HCT116 (cell line): ENCODE data around the gene MFSD6L. TPM values are rescaled to one million over a fixed set of nuclear protein-coding genes. Genes with fewer than 3 reads are reported as not detected.

Source experiments
- ATAC-seq: fragments of 200-7000 bp; cut with Tn5 transposase; 2 replicates; pipeline ENCODE4 v1.9.1; 2020; ENCODE audit warnings: mild to moderate bottlenecking, moderate library complexity
- BruUV-seq: library from RNA; stranded (reverse); fragments of 400-500 nt; replicated peaks from 2 replicates; lab custom pipeline; 2021; lab: Mats Ljungman, UMichigan
- CTCF ChIA-PET: fragments of 300-600 bp; sonication (Branson Sonifier 250); formaldehyde crosslinking; loops from one replicate; lab custom pipeline; 2021; ENCODE audit warnings: antibody characterized with exemption; lab: Charles Lee
- POLR2A ChIA-PET: fragments of 300-600, 350-600 bp; sonication (Branson Sonifier 250); formaldehyde crosslinking; loops from one replicate; lab custom pipeline; 2021; ENCODE audit warnings: antibody characterized with exemption; lab: Charles Lee
- RAD21 ChIA-PET, 2 experiments: fragments of 300-600 bp; sonication (Branson Sonifier 250); formaldehyde crosslinking; loops; one replicate each; lab custom pipeline; 2023; ENCODE audit warnings: low total read pairs in 2 of 2; ENCODE audit not compliant: uncharacterized antibody in 2 of 2, unreplicated experiment in 2 of 2, low non-redundant PET in 1 of 2; lab: Charles Lee
- DNase-seq: peaks from one replicate; pipeline ENCODE4 v3.0.0-alpha.2; 2010; ENCODE audit warnings: low read depth, low spot score
- H2AFZ ChIP-seq: fragments of 200-600 bp; shearing (Covaris generic), sonication (generic); 2 replicates; pipeline ENCODE4 v1.6.1; 2017; ENCODE audit warnings: low read depth, mixed run types, mixed read lengths, antibody characterized with exemption, low read length; ENCODE audit not compliant: poor library complexity, severe bottlenecking
- H3K27ac ChIP-seq: 2 replicates; pipeline ENCODE4 v1.5.1; 2012; ENCODE audit warnings: low read depth, low read length
- H3K27me3 ChIP-seq: fragments of 200-600 bp; sonication (generic); 2 replicates; pipeline ENCODE4 v1.6.1; 2016; ENCODE audit warnings: mixed run types, low read length, mixed read lengths; ENCODE audit not compliant: insufficient read depth
- H3K36me3 ChIP-seq, 2 experiments: fragments of 200-500 bp in 1 of 2; fragments of 200-600 bp in 1 of 2; sonication (Bioruptor generic) in 1 of 2; sonication (generic) in 1 of 2; 2 replicates each; pipeline versions ENCODE4 v1.5.1 to v1.6.1; 2014 to 2016; ENCODE audit warnings: low read length in 2 of 2, inconsistent platforms in 1 of 2, mixed read lengths in 1 of 2, mixed run types in 1 of 2; ENCODE audit not compliant: insufficient read depth in 2 of 2, control insufficient read depth in 1 of 2
- H3K4me1 ChIP-seq, 2 experiments: fragments of 200-600 bp in 1 of 2; sonication (generic) in 1 of 2; 2 replicates each; pipeline versions ENCODE4 v1.5.1 to v1.6.1; 2012 to 2017; ENCODE audit warnings: low read length in 2 of 2, inconsistent platforms in 1 of 2, mild to moderate bottlenecking in 1 of 2, mixed read lengths in 1 of 2, mixed run types in 1 of 2, moderate library complexity in 1 of 2; ENCODE audit not compliant: insufficient read depth in 2 of 2, control insufficient read depth in 1 of 2
- H3K4me2 ChIP-seq: fragments of 200-600 bp; sonication (generic); 2 replicates; pipeline ENCODE4 v1.6.1; 2017; ENCODE audit warnings: mixed run types, low read length, mixed read lengths
- H3K4me3 ChIP-seq, 2 experiments: fragments of 200-600 bp in 1 of 2; sonication (generic) in 1 of 2; replicated peaks in 1 of 2; 2 replicates each; pipeline ENCODE4 v1.5.1; 2011 to 2016; ENCODE audit warnings: low read length in 2 of 2, control low read depth in 1 of 2, low read depth in 1 of 2, mild to moderate bottlenecking in 1 of 2, mixed read lengths in 1 of 2, mixed run types in 1 of 2
- H3K79me2 ChIP-seq: fragments of 200-600 bp; sonication (generic); 2 replicates; pipeline ENCODE4 v1.6.1; 2017; ENCODE audit warnings: mild to moderate bottlenecking, mixed run types, low read length, moderate library complexity, mixed read lengths; ENCODE audit not compliant: insufficient read depth
- H3K9ac ChIP-seq: fragments of 200-600 bp; sonication (generic); 2 replicates; pipeline ENCODE4 v1.6.1; 2016; ENCODE audit warnings: low read length, mixed read lengths
- H3K9me2 ChIP-seq: fragments of 200-600 bp; sonication (generic), shearing (Covaris generic); 2 replicates; pipeline ENCODE4 v1.6.1; 2017; ENCODE audit warnings: mixed run types, mild to moderate bottlenecking, moderate library complexity; ENCODE audit not compliant: insufficient read depth
- H3K9me3 ChIP-seq, 2 experiments: fragments of 200-500 bp in 1 of 2; fragments of 200-600 bp in 1 of 2; sonication (Bioruptor generic) in 1 of 2; sonication (generic) in 1 of 2; 2 replicates each; pipeline ENCODE4 v1.6.1; 2014 to 2017; ENCODE audit warnings: low read length in 2 of 2, mixed read lengths in 2 of 2, inconsistent platforms in 1 of 2, low read depth in 1 of 2, mild to moderate bottlenecking in 1 of 2, mixed run types in 1 of 2, moderate library complexity in 1 of 2; ENCODE audit not compliant: control insufficient read depth in 1 of 2, insufficient read depth in 1 of 2
- H4K20me1 ChIP-seq: fragments of 200-600 bp; sonication (generic), shearing (Covaris generic); 2 replicates; pipeline ENCODE4 v1.6.1; 2017; ENCODE audit warnings: mixed run types, mild to moderate bottlenecking, moderate library complexity; ENCODE audit not compliant: insufficient read depth
- ATF3 ChIP-seq: IDR thresholded peaks from 2 replicates; pipeline ENCODE4 v1.6.1; 2012
- EGR1 ChIP-seq: IDR thresholded peaks from 2 replicates; pipeline ENCODE4 v1.6.1; 2012; ENCODE audit warnings: low read depth
- ELF1 ChIP-seq: IDR thresholded peaks from 2 replicates; pipeline ENCODE4 v1.6.1; 2012; ENCODE audit warnings: low read depth, borderline replicate concordance
- EZH2 ChIP-seq: fragments of 200-600 bp; sonication (generic); IDR thresholded peaks from 2 replicates; pipeline ENCODE4 v1.6.1; 2017; ENCODE audit warnings: antibody characterized with exemption, mixed run types
- FOSL1 ChIP-seq: IDR thresholded peaks from 2 replicates; pipeline ENCODE4 v1.6.1; 2012; ENCODE audit warnings: low read depth
- JUND ChIP-seq: IDR thresholded peaks from 2 replicates; pipeline ENCODE4 v1.6.1; 2012
- POLR2A ChIP-seq: IDR thresholded peaks from 2 replicates; pipeline ENCODE4 v1.7.0; 2011; ENCODE audit warnings: borderline replicate concordance; ENCODE audit not compliant: insufficient read depth, insufficient read length; ENCODE audit errors: extremely low read depth
- POLR2AphosphoS5 ChIP-seq: IDR thresholded peaks from 2 replicates; pipeline ENCODE4 v1.6.1; 2011; ENCODE audit warnings: mild to moderate bottlenecking, low read depth, low read length, moderate library complexity
- RAD21 ChIP-seq: IDR thresholded peaks from 2 replicates; pipeline ENCODE4 v1.6.1; 2012; ENCODE audit warnings: low read depth, mild to moderate bottlenecking
- REST ChIP-seq: IDR thresholded peaks from 2 replicates; pipeline ENCODE4 v1.6.1; 2012; ENCODE audit warnings: low read depth
- SIN3A ChIP-seq: IDR thresholded peaks from 2 replicates; pipeline ENCODE4 v1.6.1; 2012; ENCODE audit warnings: low read depth
- SP1 ChIP-seq: IDR thresholded peaks from 2 replicates; pipeline ENCODE4 v1.6.1; 2012; ENCODE audit warnings: low read depth
- TCF7L2 ChIP-seq: IDR thresholded peaks from 2 replicates; pipeline ENCODE4 v1.7.0; 2011; ENCODE audit warnings: borderline replicate concordance, inconsistent platforms; ENCODE audit not compliant: insufficient read depth, insufficient read length; ENCODE audit errors: extremely low read depth
- YY1 ChIP-seq: IDR thresholded peaks from 2 replicates; pipeline ENCODE4 v1.6.1; 2011; ENCODE audit warnings: low read length, low read depth, moderate library complexity, mild to moderate bottlenecking; ENCODE audit not compliant: insufficient replicate concordance; ENCODE audit errors: extremely low read depth
- ZFX ChIP-seq: fragments of 450-650 bp; IDR thresholded peaks from 2 replicates; pipeline ENCODE4 v1.6.1; 2017
- ZNF274 ChIP-seq: fragments of 200-500 bp; sonication (Bioruptor generic); IDR thresholded peaks from 2 replicates; pipeline ENCODE4 v1.6.1; 2014; ENCODE audit warnings: mild to moderate bottlenecking, low read depth, low read length, inconsistent platforms
- intact Hi-C: fragments of 100-400 bp; cut with micrococcal nuclease; formaldehyde crosslinking; loops from 2 replicates; pipeline ENCODE4 v1.10.0; 2022
- total RNA-seq: library from RNA; stranded (reverse); gene quantifications from one replicate; pipeline ENCODE4 v1.2.1, GENCODE V29; 2021; ENCODE audit not compliant: unreplicated experiment
- TF ChIP-seq, protein P1 (sequence below): IDR thresholded peaks from 2 replicates; pipeline ENCODE4 v1.6.1; 2011; ENCODE audit warnings: mild to moderate bottlenecking, low read length, moderate library complexity; ENCODE audit not compliant: insufficient replicate concordance; ENCODE audit errors: extremely low read depth
- TF ChIP-seq, protein P2 (sequence below), 3 experiments: fragments of 200-600 bp in 1 of 3; sonication (generic) in 1 of 3; IDR thresholded peaks in 2 of 3; conservative IDR thresholded peaks in 1 of 3; 2 replicates each; pipeline ENCODE4 v1.5.1; 2012 to 2017; ENCODE audit warnings: low read depth in 2 of 3, low read length in 2 of 3, antibody characterized with exemption in 1 of 3, borderline replicate concordance in 1 of 3, control low read depth in 1 of 3, mild to moderate bottlenecking in 1 of 3, mixed read lengths in 1 of 3, mixed run types in 1 of 3, moderate library complexity in 1 of 3; ENCODE audit not compliant: insufficient read depth in 1 of 3

Gene MFSD6L
- total RNA-seq, 1 experiment from 2014 or later, result not detected

- Histone ChIP-seq H3K79me2 (no peaks in the 10 kb centered on the region), H3K9me3 (no peaks in the 10 kb centered on the region), H3K36me3 (no peaks in the 10 kb centered on the region), H2AFZ (no peak overlapping the region), H4K20me1 (no peaks in the 10 kb centered on the region), H3K4me3 (no peak overlapping the region), H3K27ac (no peak overlapping the region), H3K4me1 (no peaks in the 10 kb centered on the region), H3K9me2 (no peaks in the 10 kb centered on the region), H3K27me3 (no peaks in the 10 kb centered on the region), H3K9ac (no peak overlapping the region), H3K4me2 (no peak overlapping the region)
- TF ChIP-seq ELF1, result no peak
- TF ChIP-seq, protein P1, sequence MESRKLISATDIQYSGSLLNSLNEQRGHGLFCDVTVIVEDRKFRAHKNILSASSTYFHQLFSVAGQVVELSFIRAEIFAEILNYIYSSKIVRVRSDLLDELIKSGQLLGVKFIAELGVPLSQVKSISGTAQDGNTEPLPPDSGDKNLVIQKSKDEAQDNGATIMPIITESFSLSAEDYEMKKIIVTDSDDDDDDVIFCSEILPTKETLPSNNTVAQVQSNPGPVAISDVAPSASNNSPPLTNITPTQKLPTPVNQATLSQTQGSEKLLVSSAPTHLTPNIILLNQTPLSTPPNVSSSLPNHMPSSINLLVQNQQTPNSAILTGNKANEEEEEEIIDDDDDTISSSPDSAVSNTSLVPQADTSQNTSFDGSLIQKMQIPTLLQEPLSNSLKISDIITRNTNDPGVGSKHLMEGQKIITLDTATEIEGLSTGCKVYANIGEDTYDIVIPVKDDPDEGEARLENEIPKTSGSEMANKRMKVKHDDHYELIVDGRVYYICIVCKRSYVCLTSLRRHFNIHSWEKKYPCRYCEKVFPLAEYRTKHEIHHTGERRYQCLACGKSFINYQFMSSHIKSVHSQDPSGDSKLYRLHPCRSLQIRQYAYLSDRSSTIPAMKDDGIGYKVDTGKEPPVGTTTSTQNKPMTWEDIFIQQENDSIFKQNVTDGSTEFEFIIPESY, result no peak
- TF ChIP-seq FOSL1, result no peak
- TF ChIP-seq POLR2A, result no peak
- TF ChIP-seq EZH2, result no peak
- no peak for TF ChIP-seq ATF3
- TF ChIP-seq REST, result no peak
- no peak for TF ChIP-seq ZFX
- TF ChIP-seq RAD21, result no peak
- no peak for TF ChIP-seq POLR2AphosphoS5
- TF ChIP-seq, protein P2, sequence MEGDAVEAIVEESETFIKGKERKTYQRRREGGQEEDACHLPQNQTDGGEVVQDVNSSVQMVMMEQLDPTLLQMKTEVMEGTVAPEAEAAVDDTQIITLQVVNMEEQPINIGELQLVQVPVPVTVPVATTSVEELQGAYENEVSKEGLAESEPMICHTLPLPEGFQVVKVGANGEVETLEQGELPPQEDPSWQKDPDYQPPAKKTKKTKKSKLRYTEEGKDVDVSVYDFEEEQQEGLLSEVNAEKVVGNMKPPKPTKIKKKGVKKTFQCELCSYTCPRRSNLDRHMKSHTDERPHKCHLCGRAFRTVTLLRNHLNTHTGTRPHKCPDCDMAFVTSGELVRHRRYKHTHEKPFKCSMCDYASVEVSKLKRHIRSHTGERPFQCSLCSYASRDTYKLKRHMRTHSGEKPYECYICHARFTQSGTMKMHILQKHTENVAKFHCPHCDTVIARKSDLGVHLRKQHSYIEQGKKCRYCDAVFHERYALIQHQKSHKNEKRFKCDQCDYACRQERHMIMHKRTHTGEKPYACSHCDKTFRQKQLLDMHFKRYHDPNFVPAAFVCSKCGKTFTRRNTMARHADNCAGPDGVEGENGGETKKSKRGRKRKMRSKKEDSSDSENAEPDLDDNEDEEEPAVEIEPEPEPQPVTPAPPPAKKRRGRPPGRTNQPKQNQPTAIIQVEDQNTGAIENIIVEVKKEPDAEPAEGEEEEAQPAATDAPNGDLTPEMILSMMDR (IDR thresholded peaks at IDR 0.05 in 2 of 3, conservative IDR thresholded peaks at IDR 0.05 in 1 of 3; ENCODE audit: borderline replicate concordance in 1 of 3, insufficient read depth in 1 of 3, low read depth in 2 of 3, low read length in 2 of 3), result no peak
- no peak for TF ChIP-seq TCF7L2
- TF ChIP-seq JUND, result no peak
- TF ChIP-seq ZNF274, result no peak
- TF ChIP-seq YY1, result no peak
- TF ChIP-seq EGR1, result no peak
- TF ChIP-seq SIN3A, result no peak
- no peak for TF ChIP-seq SP1
- ChIA-PET CTCF (no interaction called here), POLR2A (no interaction called here), RAD21 (no interaction called here)
- no TSS peak for BruUV-seq
- ATAC-seq (no peak), DNase-seq (no peak)
- intact Hi-C loops, result no loop called here
Observed at GRCh38 chr17:8801135-8801840, 2.1 kb upstream of the MFSD6L start.
